ENCODE results near the gene HBP1.
"Not testable (repeated sequence)": the region's sequence is repeated elsewhere in the genome, so short reads cannot be mapped to it uniquely, and the experiment has no call there.

Gene HBP1

DNA sequence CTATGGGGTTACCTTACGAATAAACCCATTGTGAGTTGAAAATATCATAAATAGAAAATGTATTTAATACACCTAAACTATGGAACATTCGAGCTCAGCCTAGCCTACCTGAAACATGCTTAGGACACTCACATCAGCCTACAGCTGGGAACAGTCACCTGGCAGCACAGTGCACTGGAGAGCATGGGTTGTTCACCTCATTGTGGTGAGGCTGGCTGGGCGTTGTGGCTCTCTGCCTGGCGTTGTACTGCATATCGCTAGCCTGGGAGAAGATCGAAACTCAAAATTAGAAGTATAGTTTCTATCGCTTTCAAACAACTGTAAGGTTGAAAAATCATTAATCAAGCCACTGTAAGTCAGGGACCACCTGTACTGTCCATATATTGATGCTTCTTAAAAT is 17.3 kb upstream of the HBP1 start:
- H3K9me3 Mint-ChIP-seq = no peaks in the 10 kb centered on the region
- no peak overlapping the region for H3K4me3 Mint-ChIP-seq
- TF ChIP-seq, protein P1, sequence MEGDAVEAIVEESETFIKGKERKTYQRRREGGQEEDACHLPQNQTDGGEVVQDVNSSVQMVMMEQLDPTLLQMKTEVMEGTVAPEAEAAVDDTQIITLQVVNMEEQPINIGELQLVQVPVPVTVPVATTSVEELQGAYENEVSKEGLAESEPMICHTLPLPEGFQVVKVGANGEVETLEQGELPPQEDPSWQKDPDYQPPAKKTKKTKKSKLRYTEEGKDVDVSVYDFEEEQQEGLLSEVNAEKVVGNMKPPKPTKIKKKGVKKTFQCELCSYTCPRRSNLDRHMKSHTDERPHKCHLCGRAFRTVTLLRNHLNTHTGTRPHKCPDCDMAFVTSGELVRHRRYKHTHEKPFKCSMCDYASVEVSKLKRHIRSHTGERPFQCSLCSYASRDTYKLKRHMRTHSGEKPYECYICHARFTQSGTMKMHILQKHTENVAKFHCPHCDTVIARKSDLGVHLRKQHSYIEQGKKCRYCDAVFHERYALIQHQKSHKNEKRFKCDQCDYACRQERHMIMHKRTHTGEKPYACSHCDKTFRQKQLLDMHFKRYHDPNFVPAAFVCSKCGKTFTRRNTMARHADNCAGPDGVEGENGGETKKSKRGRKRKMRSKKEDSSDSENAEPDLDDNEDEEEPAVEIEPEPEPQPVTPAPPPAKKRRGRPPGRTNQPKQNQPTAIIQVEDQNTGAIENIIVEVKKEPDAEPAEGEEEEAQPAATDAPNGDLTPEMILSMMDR (IDR thresholded peaks at IDR 0.05) = no peak
- H3K27me3 Mint-ChIP-seq (ENCODE audit: low read depth, poor library complexity) = no peaks in the 10 kb centered on the region
- no peak overlapping the region for H3K27ac Mint-ChIP-seq
- H3K4me1 Mint-ChIP-seq = peaks cover 6% of the 10 kb centered on the region
- no peak for DNase-seq
- peaks cover 5% of the 10 kb centered on the region for H3K36me3 Mint-ChIP-seq (ENCODE audit: low read depth)

DNA sequence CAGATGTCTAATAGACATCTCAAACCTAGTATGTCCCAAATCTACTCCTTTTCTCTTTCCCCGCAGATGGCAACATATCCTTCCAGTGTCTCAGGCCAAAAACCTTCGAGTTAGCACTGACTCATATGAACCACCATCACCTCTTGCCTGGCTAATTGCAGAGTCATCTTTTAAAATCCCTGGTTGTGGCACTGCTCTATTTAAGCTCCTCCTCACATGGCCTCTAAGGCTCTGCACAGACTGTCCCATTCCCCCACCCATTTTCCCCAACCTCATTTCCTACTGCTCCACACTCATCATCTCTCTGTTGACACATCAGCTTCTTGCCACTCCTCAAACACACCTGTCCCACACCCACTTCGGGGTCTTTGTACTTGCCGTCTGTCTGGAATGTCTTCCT is 16.8 kb upstream of the HBP1 start:
- H3K36me3 Mint-ChIP-seq (ENCODE audit: low read depth) = peaks cover 7% of the 10 kb centered on the region
- H3K4me1 Mint-ChIP-seq = peaks cover 5% of the 10 kb centered on the region
- peaks cover 5% of the 10 kb centered on the region for H3K27me3 Mint-ChIP-seq (ENCODE audit: low read depth, poor library complexity)
- H3K27ac Mint-ChIP-seq = no peak overlapping the region
- no peak for DNase-seq
- H3K9me3 Mint-ChIP-seq = no peaks in the 10 kb centered on the region
- no peak overlapping the region for H3K4me3 Mint-ChIP-seq
- TF ChIP-seq, protein P1 (IDR thresholded peaks at IDR 0.05) = no peak

DNA sequence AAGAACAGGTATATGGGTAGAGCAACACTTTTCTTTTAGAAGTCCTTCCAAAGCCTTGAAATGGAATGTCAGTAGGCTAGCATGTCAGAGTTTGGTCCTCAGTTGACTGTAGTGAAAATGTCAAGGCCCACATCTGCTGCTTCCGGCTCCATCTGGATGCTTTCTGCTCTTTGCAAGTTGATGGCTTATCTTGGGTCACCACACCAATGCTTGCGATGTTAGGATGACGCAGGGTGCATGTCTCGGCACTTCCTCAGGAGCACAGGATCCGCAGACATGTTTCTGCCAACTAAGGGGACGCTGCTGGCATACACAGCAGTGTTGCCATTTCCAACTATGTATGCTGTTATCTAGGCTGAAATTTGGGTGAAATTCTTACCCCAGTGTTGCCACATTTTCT is 14.0 kb upstream of the HBP1 start:
- TF ChIP-seq, protein P1 (IDR thresholded peaks at IDR 0.05) = no peak

DNA sequence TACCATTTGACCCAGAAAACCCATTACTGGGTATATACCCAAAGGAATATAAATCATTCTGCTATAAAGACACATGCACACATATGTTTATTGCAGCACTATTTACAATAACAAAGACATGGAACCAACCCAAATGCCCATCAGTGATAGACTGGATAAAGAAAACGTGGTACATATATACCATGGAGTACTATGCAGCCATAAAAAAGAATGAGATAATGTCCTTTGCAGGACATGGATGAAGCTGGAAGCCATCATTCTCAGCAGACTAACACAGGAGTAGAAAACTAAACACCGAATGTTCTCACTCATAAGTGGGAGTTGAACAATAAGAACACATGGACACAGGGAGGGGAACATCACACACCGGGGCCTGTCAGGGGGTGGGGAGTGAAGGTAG is 13.1 kb upstream of the HBP1 start:
- not testable (repeated sequence) for H3K4me3 Mint-ChIP-seq; DNase-seq; H3K27ac Mint-ChIP-seq; H3K27me3 Mint-ChIP-seq (ENCODE audit: low read depth, poor library complexity); H3K9me3 Mint-ChIP-seq; H3K4me1 Mint-ChIP-seq
- H3K36me3 Mint-ChIP-seq (ENCODE audit: low read depth) = peaks cover 12% of the 10 kb centered on the region

More for the DNA sequence above, 14.0 kb upstream of the HBP1 start:
- no peak overlapping the region for H3K27ac Mint-ChIP-seq
- no peaks in the 10 kb centered on the region for H3K9me3 Mint-ChIP-seq
- no peak overlapping the region for H3K4me3 Mint-ChIP-seq
- H3K36me3 Mint-ChIP-seq (ENCODE audit: low read depth) = peaks cover 12% of the 10 kb centered on the region
- peaks cover 6% of the 10 kb centered on the region for H3K27me3 Mint-ChIP-seq (ENCODE audit: low read depth, poor library complexity)
- DNase-seq = no peak
- H3K4me1 Mint-ChIP-seq = no peaks in the 10 kb centered on the region

DNA sequence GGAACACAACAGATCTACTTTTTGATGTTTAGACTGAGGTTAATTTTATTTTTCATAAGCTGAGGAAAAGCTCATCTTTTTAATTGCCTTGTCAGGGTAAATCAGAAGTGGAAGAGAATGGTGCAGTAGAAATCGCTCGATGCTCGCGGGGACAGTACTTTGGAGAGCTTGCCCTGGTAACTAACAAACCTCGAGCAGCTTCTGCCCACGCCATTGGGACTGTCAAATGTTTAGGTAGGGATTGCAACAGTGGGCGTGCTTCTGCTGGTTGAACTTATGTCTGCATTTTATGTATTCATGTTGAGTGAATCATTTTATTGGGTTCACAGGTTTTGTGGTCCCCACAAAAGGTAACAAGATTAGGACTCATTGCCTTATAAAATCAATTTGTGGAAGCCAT is 11.7 kb upstream of the HBP1 start:
- no peaks in the 10 kb centered on the region for H3K9me3 Mint-ChIP-seq
- no peak for DNase-seq
- H3K4me1 Mint-ChIP-seq = no peaks in the 10 kb centered on the region
- no peak overlapping the region for H3K4me3 Mint-ChIP-seq
- peaks cover 12% of the 10 kb centered on the region for H3K36me3 Mint-ChIP-seq (ENCODE audit: low read depth)
- H3K27ac Mint-ChIP-seq = no peak overlapping the region
- TF ChIP-seq, protein P1 (IDR thresholded peaks at IDR 0.05) = no peak
- H3K27me3 Mint-ChIP-seq (ENCODE audit: low read depth, poor library complexity) = peaks cover 6% of the 10 kb centered on the region

DNA sequence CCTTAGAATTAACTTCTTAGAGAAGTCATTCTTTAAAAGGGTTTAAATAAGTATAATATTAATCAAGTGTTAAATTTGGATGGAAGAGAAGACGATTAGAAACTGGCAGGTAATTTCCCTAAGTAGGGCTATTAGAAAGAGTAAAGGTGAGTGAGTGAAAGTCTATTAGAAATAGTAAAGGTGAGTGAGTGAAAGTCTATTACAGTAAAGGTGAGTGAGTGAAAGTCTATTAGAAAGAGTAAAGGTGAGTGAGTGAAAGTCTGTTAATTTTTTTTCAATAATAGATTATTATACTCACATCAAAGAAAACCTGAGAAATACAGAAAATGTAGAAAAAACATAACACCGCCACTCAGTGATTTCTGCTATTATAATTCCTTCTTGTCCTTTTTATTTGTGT is 10.8 kb upstream of the HBP1 start:
- Mint-ChIP-seq H3K9me3 (no peaks in the 10 kb centered on the region), H3K36me3 (ENCODE audit: low read depth) (peaks cover 12% of the 10 kb centered on the region), H3K4me1 (no peaks in the 10 kb centered on the region), H3K27me3 (ENCODE audit: low read depth, poor library complexity) (peaks cover 6% of the 10 kb centered on the region), H3K4me3 (no peak overlapping the region), H3K27ac (no peak overlapping the region)
- no peak for DNase-seq
- TF ChIP-seq, protein P1 (IDR thresholded peaks at IDR 0.05) = no peak

All from nephron progenitor cell (in vitro differentiated cells).